GM19328 (cell line): ENCODE data around the gene OR51V1.
"Not testable (repeated sequence)": the region's sequence is repeated elsewhere in the genome, so short reads cannot be mapped to it uniquely, and the experiment has no call there.

Source experiments
- ATAC-seq: cut with Tn5 transposase; IDR thresholded peaks from one replicate; pipeline ENCODE4 v1.9.1; 2021; ENCODE audit warnings: mild to moderate bottlenecking, moderate library complexity; ENCODE audit not compliant: unreplicated experiment

The OR51V1 gene

DNA sequence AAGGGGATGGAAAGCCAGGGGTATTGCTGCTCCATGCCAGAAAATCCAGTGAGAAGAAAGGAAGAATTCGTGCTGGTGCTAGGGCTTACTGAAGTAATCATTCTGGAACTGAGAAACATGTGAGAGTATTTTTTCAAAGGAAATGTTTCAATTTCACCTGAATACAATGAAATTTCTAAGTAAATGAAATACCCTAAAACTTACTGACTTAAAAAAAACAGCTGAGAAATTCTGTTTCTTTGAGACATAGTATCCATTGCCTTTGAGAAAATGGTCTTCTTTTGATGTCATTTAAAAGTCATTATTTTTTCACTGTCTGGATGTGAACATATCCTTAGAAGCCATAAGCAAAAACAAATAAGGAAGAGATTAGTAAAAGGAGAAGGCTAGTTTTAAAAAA, at the start of gene OR51V1:
Gene OR51V1 (minus strand): TSS at position 101 of the 400 bp plus-strand sequence. CDS start 0 bp downstream, at position 101.
- no peak for ATAC-seq

DNA sequence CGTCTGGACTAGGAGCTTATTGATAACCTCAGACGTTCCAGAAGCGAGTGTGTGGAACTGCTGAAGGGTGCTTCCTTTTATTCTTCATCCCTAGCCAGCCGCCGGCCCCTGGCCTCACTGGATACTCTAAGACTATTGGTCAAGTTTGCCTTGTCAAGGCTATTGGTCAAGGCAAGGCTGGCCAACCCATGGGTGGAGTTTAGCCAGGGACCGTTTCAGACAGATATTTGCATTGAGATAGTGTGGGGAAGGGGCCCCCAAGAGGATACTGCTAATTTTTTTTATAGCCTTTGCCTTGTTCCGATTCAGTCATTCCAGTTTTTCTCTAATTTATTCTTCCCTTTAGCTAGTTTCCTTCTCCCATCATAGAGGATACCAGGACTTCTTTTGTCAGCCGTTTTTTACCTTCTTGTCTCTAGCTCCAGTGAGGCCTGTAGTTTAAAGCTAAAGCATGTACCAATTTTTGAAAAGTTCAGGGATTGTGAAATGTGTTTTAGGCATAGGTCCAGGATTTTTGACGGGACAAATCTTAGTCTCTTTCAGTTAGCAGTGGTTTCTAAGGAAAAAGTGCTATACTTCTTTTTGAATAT, 49.4 kb upstream of the OR51V1 start, which contains the start of gene HBG1:
Gene HBG1 (minus strand): TSS at position 51 of the 590 bp plus-strand sequence. CDS start 53 bp downstream, outside the sequence.
- not testable (repeated sequence) for ATAC-seq

GRCh38 chr11:5248498-5248897, 48.0 kb upstream of the OR51V1 start:
- not testable (repeated sequence) for ATAC-seq

DNA sequence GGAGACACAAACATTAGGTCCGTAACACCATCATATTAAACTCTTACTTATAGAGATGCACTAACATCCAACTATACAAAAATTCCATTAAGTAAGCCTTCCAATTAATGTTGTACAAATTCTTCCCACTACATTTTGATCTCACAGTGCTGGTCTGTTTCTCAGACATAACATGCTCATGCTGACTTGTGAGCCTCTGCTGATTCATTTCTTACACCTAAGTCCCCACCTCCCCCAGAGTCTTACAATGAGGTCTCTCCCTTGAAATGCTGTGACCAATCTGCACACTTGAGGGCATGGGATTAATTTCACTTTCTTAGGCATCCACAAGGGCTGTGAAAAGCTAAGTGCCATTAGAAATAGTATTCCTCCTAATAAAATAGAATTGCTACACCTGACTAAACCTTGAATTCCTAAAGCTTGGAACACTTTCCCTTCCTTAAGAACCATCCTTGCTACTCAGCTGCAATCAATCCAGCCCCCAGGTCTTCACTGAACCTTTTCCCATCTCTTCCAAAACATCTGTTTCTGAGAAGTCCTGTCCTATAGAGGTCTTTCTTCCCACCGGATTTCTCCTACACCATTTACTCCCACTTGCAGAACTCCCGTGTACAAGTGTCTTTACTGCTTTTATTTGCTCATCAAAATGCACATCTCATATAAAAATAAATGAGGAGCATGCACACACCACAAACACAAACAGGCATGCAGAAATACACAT, 47.1 kb upstream of the OR51V1 start:
- ATAC-seq: no peak

DNA sequence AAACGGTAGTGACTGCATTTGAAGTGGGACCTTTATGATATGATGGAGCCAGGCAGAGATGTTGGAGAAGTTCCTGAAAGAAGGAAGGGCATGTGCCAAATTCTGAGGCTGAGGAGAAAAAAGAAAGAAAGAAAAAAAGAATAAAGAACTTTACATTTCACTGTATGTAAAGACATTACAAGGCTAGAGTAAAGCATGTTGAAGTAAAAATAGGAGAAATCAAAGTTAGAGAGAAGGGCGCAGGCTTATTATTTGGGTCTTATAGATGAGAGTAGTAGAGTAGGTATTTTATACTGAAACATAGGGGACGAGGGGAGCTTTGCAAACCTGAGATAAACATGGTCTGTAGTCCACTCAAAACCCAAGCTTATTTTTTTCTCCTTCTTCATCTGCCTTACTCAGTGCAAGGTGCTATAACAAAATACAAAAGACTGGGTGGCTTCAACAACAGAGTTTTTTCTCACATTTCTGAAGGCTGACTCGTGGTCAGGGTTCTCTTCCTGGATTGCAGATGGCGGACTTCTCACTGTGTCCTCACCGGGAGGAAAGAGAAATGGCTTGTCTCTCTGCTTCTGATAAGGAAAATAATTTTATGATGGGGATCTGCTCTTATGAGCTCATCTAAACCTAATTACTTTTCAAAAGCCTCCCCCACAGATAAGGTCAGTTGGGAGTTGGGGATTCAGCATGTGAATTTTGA, 46.4 kb upstream of the OR51V1 start:
- no peak for ATAC-seq

- no peak for ATAC-seq
Observed at GRCh38 chr11:5245155-5245554, 44.7 kb upstream of the OR51V1 start.

DNA sequence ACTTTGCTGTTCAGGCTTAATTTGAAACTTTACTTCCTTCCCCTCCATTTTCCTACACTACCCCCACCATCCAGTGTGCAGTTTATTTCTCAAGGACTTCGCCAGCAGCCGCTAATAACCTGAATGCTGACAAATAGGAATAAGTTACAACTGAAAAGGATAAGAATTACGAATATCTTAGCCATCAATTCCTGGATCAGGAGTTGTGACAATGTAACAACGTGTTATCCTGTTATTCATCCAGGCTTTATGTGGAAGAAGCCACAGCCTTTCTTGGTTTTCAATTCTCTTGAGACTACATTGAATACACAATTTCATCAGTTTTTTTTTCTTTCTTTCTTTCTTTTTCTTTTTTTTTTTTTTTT, 43.3 kb upstream of the OR51V1 start:
- no peak for ATAC-seq

- ATAC-seq: no peak
Observed at GRCh38 chr11:5242933-5243815, 42.7 kb upstream of the OR51V1 start.

DNA sequence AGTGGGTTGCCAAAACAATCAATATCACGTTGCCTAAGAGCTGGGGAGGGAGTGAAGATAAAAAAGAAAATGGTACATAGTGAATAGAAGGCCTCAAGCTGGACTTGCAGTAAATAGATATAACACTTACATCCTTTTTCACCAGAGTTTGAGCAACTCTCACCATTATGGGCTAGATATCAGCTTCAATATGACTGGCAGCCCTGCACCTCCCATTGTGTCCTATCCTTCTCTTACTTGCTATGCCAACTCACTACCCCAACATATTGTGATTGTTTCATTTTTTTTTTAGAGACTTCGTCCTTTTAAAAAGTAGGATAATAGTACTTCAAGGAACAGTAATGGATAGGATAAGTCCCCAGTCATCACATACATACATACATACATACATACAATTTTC, 41.7 kb upstream of the OR51V1 start:
- no peak for ATAC-seq

GRCh38 chr11:5241458-5241857, 41.0 kb upstream of the OR51V1 start:
- ATAC-seq: no peak

DNA sequence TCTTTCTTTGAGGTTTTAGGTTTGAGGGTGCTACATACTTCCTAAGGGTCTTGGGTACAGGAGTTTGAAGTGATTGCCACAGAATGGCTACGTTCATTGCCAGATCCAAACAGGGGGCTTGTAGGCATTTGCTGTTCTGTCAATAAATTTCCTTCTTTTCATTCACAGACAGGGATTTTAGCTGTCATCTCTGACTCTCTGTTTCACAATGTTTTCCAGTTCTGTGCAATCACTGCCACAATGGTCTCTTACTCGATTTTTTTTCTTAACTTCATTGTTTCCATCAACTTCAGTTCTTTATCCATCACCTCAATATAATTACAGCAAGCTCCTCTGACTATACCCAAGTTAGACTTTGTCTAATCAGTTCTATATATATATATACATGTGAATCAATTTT, 40.0 kb upstream of the OR51V1 start:
- no peak for ATAC-seq

DNA sequence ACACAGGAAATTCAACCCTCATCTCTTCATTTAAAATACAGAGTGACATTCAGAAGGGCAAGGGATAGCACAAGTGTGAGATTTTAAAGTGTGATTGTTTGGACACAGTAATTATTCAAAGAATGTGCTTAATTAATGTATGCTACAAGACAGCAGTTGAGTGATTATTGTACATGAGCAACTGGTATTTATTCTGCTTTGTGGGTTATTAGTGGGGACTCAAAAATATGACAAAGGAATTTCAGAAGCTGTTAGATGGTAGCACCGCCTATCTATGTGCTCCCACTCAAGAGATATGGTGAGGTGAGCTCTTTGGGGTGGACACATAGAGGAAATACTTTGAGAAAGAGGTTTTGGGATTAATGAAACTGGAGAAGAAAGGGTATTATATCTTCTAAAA, 39.6 kb upstream of the OR51V1 start:
- ATAC-seq: no peak

- no peak for ATAC-seq
Observed at GRCh38 chr11:5239046-5239445, 38.6 kb upstream of the OR51V1 start.

DNA sequence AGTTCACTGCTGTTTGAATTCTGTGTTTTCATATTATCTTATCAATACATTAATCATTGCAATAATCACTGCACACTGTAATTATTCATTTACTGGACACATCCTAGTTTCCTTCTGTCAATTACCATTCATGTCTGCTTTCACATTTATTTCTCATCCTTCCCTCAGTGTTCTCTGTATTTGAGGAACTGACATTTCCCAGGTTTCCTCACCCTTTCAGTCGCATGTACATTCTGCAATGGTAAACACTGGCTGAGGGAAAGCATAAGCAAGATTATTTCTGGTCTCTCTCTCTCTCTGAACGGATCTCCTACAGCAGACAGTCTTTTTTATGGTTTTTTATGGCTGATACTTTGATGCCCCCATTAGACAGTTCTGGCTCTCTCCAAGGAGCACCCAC, 38.0 kb upstream of the OR51V1 start:
- ATAC-seq: no peak

- no peak for ATAC-seq
Observed at GRCh38 chr11:5237420-5237819, 36.9 kb upstream of the OR51V1 start.

GRCh38 chr11:5235364-5236095, 35.0 kb upstream of the OR51V1 start:
- no peak for ATAC-seq

DNA sequence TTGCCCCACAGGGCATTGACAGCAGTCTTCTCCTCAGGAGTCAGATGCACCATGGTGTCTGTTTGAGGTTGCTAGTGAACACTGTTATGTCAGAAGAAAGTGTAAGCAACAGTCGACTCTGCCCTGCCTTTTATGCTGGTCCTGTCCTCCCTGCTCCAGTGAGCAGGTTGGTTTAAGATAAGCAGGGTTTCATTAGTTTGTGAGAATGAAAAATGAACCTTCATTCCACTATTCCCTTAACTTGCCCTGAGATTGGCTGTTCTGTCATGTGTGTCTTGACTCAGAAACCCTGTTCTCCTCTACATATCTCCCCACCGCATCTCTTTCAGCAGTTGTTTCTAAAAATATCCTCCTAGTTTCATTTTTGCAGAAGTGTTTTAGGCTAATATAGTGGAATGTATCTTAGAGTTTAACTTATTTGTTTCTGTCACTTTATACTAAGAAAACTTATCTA, 33.9 kb upstream of the OR51V1 start, which contains the start of gene HBD:
Gene HBD (minus strand): TSS at position 103 of the 454 bp plus-strand sequence. CDS start 50 bp downstream, at position 53.
- no peak for ATAC-seq

DNA sequence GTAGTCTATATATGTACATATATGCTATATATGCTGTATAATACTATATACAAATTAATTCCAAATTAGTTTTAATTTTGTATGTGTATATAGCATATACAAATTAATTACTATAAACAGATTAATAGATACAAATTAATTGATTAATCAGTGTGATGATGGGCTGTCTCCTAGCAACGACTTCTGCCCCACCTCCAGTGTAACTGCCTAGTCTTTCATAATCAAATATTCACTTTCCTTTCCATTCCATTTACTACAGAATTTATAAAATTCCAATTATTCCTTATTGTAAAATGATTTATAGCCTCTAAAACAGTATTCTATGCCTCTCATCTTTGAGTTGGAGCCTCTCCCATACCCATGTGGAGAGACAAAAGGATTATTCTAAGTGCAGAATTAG, 32.8 kb upstream of the OR51V1 start:
- ATAC-seq: no peak

GRCh38 chr11:5232821-5233220, 32.3 kb upstream of the OR51V1 start:
- ATAC-seq: no peak

GRCh38 chr11:5232176-5232575, 31.7 kb upstream of the OR51V1 start:
- no peak for ATAC-seq
